Measurements from ENCODE around the gene RNASE13. TPM values are rescaled to one million over a fixed set of nuclear protein-coding genes. Genes with fewer than 3 reads are reported as not detected.
A peak's percentile ranks its signal among the peaks of the same experiment; 100 is the strongest.

RNASE13 gene
- total and polyA plus RNA-seq, 2 experiments from 2014 or later, result not detected

DNA sequence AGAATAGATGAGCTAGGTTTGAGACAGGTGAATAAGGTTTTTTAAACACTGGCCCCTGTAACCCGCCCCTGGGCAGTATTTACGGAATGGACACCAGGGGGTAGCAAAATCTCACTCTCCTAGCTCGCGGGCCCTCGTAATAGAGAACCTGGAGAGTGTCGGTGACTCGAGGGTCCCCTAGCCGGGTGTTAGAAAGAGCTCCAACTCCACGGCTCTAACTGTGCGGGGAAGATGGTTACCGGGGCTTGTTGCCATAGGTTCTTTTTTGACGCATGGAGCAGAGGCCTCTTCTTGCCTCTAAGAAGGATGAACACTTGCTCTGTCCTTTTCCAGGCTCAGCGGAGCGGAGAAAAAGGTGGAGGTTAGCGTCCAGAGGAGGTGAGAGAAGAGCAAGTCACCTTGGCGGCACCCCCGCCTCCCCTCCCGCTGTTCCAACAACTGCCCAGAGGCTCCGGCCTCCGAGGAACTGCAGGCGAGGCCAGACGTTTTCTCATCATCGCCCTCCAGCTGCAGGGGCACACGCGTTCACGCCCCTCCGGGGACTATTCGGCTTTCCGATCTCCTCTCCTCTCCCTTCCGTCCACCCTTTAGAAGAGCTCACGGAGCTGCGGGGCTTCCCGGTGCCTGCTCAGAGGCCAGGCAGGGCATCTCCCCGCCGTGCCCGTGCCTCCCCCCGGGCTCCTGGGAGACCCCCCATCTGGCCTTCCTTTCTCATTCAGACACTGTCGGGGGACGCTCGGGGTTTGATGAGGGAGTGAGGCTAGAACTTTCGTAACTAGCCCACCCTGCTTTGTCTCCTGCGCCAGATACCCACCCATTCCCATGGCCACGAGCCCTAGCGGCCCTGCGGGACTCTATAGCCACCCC, 34.1 kb upstream of the RNASE13 start:
- peaks cover 29% of the 10 kb centered on the region for H3K4me1 ChIP-seq (ENCODE audit: insufficient read depth)
- no peaks in the 10 kb centered on the region for H3K9me3 ChIP-seq (ENCODE audit: low read depth)
- H3K4me3 ChIP-seq, result peak overlapping the region; percentile 87
- peak overlapping the region; percentile 81 for H2AFZ ChIP-seq
- peak; percentile 83 for DNase-seq
- TF ChIP-seq EZH2 (IDR thresholded peaks at IDR 0.05; ENCODE audit: insufficient read depth, poor library complexity, severe bottlenecking) (no peak), EZH2phosphoT487 (IDR thresholded peaks at IDR 0.05; ENCODE audit: insufficient read depth, low read depth) (no peak)
- H4K20me1 ChIP-seq (ENCODE audit: insufficient read depth), result no peaks in the 10 kb centered on the region
- H3K79me2 ChIP-seq (ENCODE audit: insufficient read depth), result peaks cover 12% of the 10 kb centered on the region
- WGBS, 2 experiments (ENCODE audit: low coverage in 1 of 2, low lambda C conversion rate in 2 of 2, missing lambda C conversion rate in 2 of 2), result 4 to 5% methylated on average over 43 to 45 of the region's 45 CpGs
- in situ Hi-C loops (cut with MboI), result no loop called here
- H3K4me2 ChIP-seq (ENCODE audit: unreplicated experiment), result peak overlapping the region; percentile 99
- peak overlapping the region; percentile 100; the same call in 1 of the 2 replicates for H3K27ac ChIP-seq
- H3K9ac ChIP-seq, result peak overlapping the region; percentile 96
- peaks cover 30% of the 10 kb centered on the region for H3F3A ChIP-seq (ENCODE audit: insufficient read depth)
- H3K36me3 ChIP-seq (ENCODE audit: low read depth), result no peaks in the 10 kb centered on the region
- H3K9me2 ChIP-seq (ENCODE audit: insufficient read depth), result no peaks in the 10 kb centered on the region
- no peaks in the 10 kb centered on the region for H3K27me3 ChIP-seq (replicated peaks; ENCODE audit: insufficient read depth)

DNA sequence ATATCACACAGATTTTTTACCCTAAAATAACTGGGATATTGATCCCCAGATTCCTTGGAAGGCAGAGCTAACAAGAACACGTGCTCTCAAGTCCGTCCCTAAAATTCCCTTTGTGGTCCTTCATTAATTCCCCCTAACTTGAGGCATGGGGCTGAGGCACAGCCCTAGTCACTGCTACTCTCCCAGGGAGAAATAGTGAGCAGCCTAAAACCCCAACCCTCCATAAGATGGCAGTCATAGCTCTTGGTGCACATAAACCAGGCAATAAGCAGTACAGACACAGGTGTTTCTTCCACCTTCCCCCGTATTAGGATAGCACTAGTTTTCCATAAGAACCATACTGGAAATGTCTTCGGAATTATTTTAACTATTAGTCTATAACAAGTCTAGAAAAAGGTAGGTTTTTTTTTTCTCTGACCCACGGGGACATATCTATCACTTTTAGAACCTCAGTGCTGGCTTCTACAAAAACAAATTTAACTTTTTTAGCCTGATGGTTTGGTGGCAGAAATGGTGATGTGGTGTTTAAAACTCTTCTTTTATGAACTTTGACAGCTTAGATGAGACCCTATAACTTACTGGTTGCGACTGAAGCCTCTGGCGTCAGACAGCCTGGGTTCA, 32.4 kb upstream of the RNASE13 start:
- Histone ChIP-seq H3K27me3 (replicated peaks; ENCODE audit: insufficient read depth) (no peaks in the 10 kb centered on the region), H3K79me2 (ENCODE audit: insufficient read depth) (no peaks in the 10 kb centered on the region), H2AFZ (no peak overlapping the region), H3K4me2 (ENCODE audit: unreplicated experiment) (no peak overlapping the region), H3K36me3 (ENCODE audit: low read depth) (no peaks in the 10 kb centered on the region), H3K9me3 (ENCODE audit: low read depth) (no peaks in the 10 kb centered on the region), H3K9ac (no peak overlapping the region), H3K27ac (no peak overlapping the region), H3K4me3 (no peak overlapping the region), H3K4me1 (ENCODE audit: insufficient read depth) (peaks cover 27% of the 10 kb centered on the region), H3F3A (ENCODE audit: insufficient read depth) (peaks cover 21% of the 10 kb centered on the region; the same call in 1 of the 2 replicates), H4K20me1 (ENCODE audit: insufficient read depth) (no peaks in the 10 kb centered on the region), H3K9me2 (ENCODE audit: insufficient read depth) (no peaks in the 10 kb centered on the region)
- 59 to 67% methylated on average over 7 of the region's 7 CpGs for WGBS, 2 experiments (ENCODE audit: low coverage in 1 of 2, low lambda C conversion rate in 2 of 2, missing lambda C conversion rate in 2 of 2)
- TF ChIP-seq EZH2phosphoT487 (IDR thresholded peaks at IDR 0.05; ENCODE audit: insufficient read depth, low read depth), result no peak
- no peak for TF ChIP-seq EZH2 (IDR thresholded peaks at IDR 0.05; ENCODE audit: insufficient read depth, poor library complexity, severe bottlenecking)
- in situ Hi-C loops (cut with MboI), result no loop called here
- DNase-seq, result peak; percentile 23

DNA sequence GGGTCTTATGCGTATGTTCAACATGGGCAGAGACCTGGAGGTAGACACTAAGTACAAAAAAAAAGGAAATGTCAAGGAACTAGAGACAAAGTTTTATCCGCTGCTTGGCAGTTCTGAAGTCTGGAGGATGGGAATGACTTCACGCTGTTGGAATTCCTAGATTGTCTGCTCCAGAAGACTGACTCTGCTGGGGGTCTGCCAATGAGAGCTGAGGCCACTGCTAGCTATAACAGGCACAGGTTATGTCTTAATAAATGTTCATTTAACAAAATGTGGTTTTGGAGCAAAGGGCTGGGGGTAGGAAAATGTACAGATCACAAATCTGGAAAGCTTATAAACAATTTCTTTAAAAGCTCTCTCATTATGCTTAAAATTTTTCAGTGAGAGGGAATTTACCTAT, 28.9 kb upstream of the RNASE13 start:
- in situ Hi-C loops (cut with MboI), result no loop called here
- Histone ChIP-seq H3K4me1 (ENCODE audit: insufficient read depth) (peaks cover 23% of the 10 kb centered on the region), H3F3A (ENCODE audit: insufficient read depth) (peaks cover 10% of the 10 kb centered on the region; the same call in 1 of the 2 replicates), H3K27ac (no peak overlapping the region), H3K9me2 (ENCODE audit: insufficient read depth) (no peaks in the 10 kb centered on the region), H2AFZ (no peak overlapping the region), H3K36me3 (ENCODE audit: low read depth) (no peaks in the 10 kb centered on the region), H3K27me3 (replicated peaks; ENCODE audit: insufficient read depth) (no peaks in the 10 kb centered on the region), H3K4me2 (ENCODE audit: unreplicated experiment) (peak overlapping the region; percentile 9), H3K9me3 (ENCODE audit: low read depth) (no peaks in the 10 kb centered on the region), H3K4me3 (no peak overlapping the region), H3K79me2 (ENCODE audit: insufficient read depth) (no peaks in the 10 kb centered on the region), H4K20me1 (ENCODE audit: insufficient read depth) (no peaks in the 10 kb centered on the region), H3K9ac (no peak overlapping the region)
- TF ChIP-seq EZH2 (IDR thresholded peaks at IDR 0.05; ENCODE audit: insufficient read depth, poor library complexity, severe bottlenecking), result no peak
- TF ChIP-seq EZH2phosphoT487 (IDR thresholded peaks at IDR 0.05; ENCODE audit: insufficient read depth, low read depth), result no peak
- DNase-seq, result peak; percentile 86
- WGBS, 2 experiments (ENCODE audit: low coverage in 1 of 2, low lambda C conversion rate in 2 of 2, missing lambda C conversion rate in 2 of 2), result 6 to 7% methylated on average over 3 of the region's 3 CpGs

DNA sequence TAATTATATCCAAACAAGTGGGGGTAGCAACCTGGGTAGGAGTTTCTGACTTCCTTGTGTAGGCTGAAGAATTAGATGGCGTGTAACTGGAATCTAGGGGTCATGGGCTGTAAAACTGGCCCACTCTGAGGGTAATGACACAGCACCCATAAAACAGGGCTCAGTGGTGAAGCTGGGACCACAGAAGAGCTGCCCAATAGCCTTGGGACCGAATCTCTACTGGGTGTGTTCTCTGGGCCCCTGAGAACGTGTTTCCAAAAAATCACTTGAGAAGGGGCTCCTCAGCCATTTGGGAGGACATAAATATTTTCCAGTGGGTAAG, 26.7 kb upstream of the RNASE13 start:
- H3K36me3 ChIP-seq (ENCODE audit: low read depth), result no peaks in the 10 kb centered on the region
- no peaks in the 10 kb centered on the region for H4K20me1 ChIP-seq (ENCODE audit: insufficient read depth)
- H3K4me3 ChIP-seq, result no peak overlapping the region
- H3F3A ChIP-seq (ENCODE audit: insufficient read depth), result peaks cover 10% of the 10 kb centered on the region; the same call in 1 of the 2 replicates
- no peak overlapping the region for H3K9ac ChIP-seq
- no peaks in the 10 kb centered on the region for H3K79me2 ChIP-seq (ENCODE audit: insufficient read depth)
- H3K4me2 ChIP-seq (ENCODE audit: unreplicated experiment), result no peak overlapping the region
- in situ Hi-C loops (cut with MboI), result no loop called here
- no peaks in the 10 kb centered on the region for H3K9me2 ChIP-seq (ENCODE audit: insufficient read depth)
- no peak overlapping the region for H3K27ac ChIP-seq
- no peak overlapping the region for H2AFZ ChIP-seq
- TF ChIP-seq EZH2 (IDR thresholded peaks at IDR 0.05; ENCODE audit: insufficient read depth, poor library complexity, severe bottlenecking), result no peak
- TF ChIP-seq EZH2phosphoT487 (IDR thresholded peaks at IDR 0.05; ENCODE audit: insufficient read depth, low read depth), result no peak
- no peaks in the 10 kb centered on the region for H3K27me3 ChIP-seq (replicated peaks; ENCODE audit: insufficient read depth)
- H3K4me1 ChIP-seq (ENCODE audit: insufficient read depth), result peaks cover 26% of the 10 kb centered on the region
- no peaks in the 10 kb centered on the region for H3K9me3 ChIP-seq (ENCODE audit: low read depth)
- 92 to 98% methylated on average over 3 of the region's 3 CpGs for WGBS, 2 experiments (ENCODE audit: low coverage in 1 of 2, low lambda C conversion rate in 2 of 2, missing lambda C conversion rate in 2 of 2)
- no peak for DNase-seq

Measured in GM23248 (cell line).